GM18870 (cell line): ENCODE results near the gene KRT73.

Experiments
- ATAC-seq: cut with Tn5 transposase; IDR thresholded peaks from one replicate; pipeline ENCODE4 v1.9.1; 2021; ENCODE audit warnings: moderate library complexity; ENCODE audit not compliant: unreplicated experiment

The KRT73 gene

DNA sequence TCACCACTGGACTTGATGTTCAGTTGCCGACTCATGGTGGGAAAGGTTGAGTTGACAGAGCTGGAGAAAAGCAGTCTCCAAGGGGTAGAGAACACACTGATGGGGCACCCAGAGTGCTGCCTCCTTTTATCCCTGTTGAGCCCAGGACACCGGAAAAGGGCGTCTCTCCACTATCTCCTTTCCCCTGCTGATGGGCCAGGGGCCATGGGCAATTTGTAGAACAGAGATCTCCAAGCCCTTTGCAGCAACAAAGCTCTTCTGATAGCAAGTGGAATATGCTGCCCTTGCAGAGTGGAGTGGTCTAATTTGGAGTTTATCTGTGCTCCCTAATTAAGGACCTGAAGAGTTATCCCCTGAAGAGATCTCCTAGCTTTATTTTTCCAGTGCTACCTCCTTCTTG, 44.6 kb downstream of the KRT73 start, which contains the start of gene KRT74:
TSS of gene KRT74 (minus strand) at position 101 of the 400 bp plus-strand sequence. CDS start at position 35, 66 bp downstream.
- no peak for ATAC-seq

DNA sequence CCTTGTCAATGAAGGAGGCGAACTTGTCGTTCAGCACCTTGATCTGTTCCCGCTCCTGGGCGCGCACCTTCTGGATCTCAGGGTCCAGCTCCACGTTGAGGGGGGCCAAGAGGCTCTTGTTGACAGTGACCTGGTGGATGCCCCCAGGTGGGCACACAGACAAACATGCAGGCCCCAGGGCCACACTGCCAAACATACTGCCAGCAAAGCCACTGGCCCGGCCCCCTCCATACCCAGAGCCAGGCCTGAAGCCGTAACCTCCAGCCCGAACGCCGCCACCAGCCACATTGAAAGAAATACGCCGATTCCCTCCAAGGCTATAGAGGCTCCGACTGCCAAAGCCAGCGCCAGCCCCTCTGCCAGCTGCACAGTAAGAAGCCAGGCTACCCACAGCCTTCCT, 45.1 kb downstream of the KRT73 start:
- no peak for ATAC-seq

- ATAC-seq, result no peak
Observed at GRCh38 chr12:52570511-52570910, 47.8 kb downstream of the KRT73 start.

DNA sequence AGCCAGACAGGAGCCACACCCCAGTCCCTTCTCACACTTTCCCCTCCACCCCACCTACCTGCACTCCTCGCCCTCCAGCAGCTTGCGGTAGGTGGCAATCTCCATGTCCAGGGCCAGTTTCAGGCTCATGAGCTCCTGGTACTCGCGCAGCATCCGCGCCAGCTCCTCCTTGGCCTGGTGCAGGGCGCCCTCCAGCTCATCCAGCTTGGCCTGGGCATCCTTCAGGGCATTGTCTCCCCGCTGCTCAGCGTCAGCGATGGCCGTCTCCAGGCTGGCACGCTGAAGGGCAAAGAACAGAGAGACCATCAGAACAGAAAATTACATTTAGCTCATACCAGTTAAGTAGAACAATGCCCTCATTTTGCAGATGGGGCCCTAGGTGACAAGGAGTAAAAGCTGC, 50.2 kb downstream of the KRT73 start:
- no peak for ATAC-seq

- no peak for ATAC-seq
Observed at GRCh38 chr12:52566847-52567291, 51.5 kb downstream of the KRT73 start.

DNA sequence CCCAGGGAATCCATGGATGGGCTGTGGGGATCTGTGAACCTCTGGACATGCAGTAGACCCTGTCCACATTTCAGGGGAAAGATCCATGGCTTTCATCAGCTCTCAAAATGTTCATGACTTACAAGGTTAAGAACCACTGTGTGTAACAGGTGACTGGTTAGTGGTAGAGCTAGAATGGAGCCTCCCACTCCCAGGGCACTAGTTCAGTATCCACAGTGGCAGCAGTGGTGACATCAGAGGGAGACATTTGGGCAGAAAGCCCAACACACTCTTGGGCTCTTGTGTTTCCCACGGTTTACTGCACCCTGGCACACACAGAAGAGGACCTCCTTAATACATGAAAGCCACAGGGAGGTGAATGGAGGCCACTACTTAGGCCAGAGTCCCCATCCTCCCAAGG, 53.8 kb downstream of the KRT73 start:
- ATAC-seq, result no peak

GRCh38 chr12:52561880-52562449, 56.4 kb downstream of the KRT73 start:
- no peak for ATAC-seq

- ATAC-seq, result no peak
Observed at GRCh38 chr12:52559979-52560378, 58.4 kb downstream of the KRT73 start.

DNA sequence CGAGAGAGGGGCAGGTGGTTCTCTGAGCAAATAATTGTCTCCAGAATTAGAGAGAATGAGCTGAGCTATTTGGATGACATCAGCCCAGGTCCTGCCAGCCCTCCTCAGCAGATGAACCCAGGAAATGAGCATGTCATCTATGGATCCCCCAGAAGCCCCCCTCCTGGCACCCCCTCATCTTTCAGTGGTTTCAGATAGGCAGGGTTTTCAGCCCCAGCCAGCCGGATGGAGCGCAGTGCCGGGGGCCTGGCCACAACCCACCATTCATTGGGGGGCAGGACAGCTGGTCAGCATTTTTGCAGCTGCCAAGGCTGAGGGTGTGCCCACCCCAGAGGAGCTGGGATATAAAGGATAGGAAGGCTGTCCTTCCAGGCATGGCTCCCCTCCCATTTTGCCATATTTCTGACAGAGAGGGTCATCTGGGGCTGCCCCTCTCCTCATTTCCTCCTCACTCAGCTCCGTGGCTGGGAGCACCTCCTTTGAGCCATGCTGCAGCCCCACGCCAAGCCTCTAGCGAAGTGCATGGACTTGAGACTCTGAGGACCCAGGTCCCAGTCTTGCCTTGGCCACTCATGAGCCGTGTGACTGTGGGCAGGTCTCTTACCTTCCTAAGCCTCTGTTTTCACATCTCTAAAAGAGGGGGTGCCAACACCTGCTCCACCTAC, 59.4 kb downstream of the KRT73 start:
- no peak for ATAC-seq
